SW 1271 (cell line): Measurements from ENCODE around the gene RHBDF2.

Source experiments
- DNase-seq, 2 experiments: peaks; one replicate each; lab custom pipeline; 2025; lab: John Stamatoyannopoulos, UW

RHBDF2 gene

GRCh38 chr17:76438906-76439305 is 62.3 kb downstream of the RHBDF2 start:
- DNase-seq, result no peak

- no peak for DNase-seq
Measured at GRCh38 chr17:76437467-76438402, 63.5 kb downstream of the RHBDF2 start.

GRCh38 chr17:76435751-76436150 is 65.5 kb downstream of the RHBDF2 start:
- DNase-seq, result no peak

GRCh38 chr17:76434870-76435269 is 66.4 kb downstream of the RHBDF2 start:
- DNase-seq, result no peak

GRCh38 chr17:76433693-76434092 is 67.5 kb downstream of the RHBDF2 start:
- DNase-seq, result no peak

GRCh38 chr17:76432712-76433336 is 68.4 kb downstream of the RHBDF2 start:
- DNase-seq, result peak in 1 of 2 experiments; percentile 18

- DNase-seq, result no peak
Measured at GRCh38 chr17:76432004-76432403, 69.2 kb downstream of the RHBDF2 start.

- no peak for DNase-seq
Measured at GRCh38 chr17:76431509-76431908, 69.7 kb downstream of the RHBDF2 start.

- no peak for DNase-seq
Measured at GRCh38 chr17:76428511-76428910, 72.7 kb downstream of the RHBDF2 start.

GRCh38 chr17:76427501-76428231 is 73.6 kb downstream of the RHBDF2 start:
- no peak for DNase-seq

GRCh38 chr17:76426853-76427252 is 74.4 kb downstream of the RHBDF2 start:
- DNase-seq, result no peak

GRCh38 chr17:76422860-76423259 is 78.4 kb downstream of the RHBDF2 start:
- DNase-seq, result no peak

GRCh38 chr17:76422406-76422805 is 78.8 kb downstream of the RHBDF2 start:
- DNase-seq, result no peak

GRCh38 chr17:76421044-76421407 is 80.2 kb downstream of the RHBDF2 start:
- no peak for DNase-seq
